ENCODE results near the gene PCDH8.

PCDH8 gene

DNA sequence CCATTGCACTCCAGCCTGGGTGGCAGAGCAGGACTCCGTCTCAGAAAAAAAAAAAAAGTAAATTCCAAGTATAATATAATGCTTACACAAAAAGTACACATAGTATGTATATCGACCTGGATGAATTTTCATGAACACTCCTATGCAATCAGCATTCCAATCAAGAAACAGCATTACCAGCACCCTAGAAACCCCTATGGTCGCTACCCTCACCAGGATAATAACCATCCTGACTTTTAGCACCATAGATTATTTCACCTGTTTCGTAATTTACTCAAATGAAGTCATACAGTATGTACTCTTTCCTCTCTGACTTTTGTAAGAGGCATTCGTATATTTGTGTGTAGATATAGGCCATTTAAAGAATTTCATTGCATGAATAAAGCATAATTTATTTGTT, 47.6 kb downstream of the PCDH8 start:
- Histone ChIP-seq H3K9me2 (replicated peaks; ENCODE audit: insufficient read depth, low read length) (no peaks in the 10 kb centered on the region), H3F3A (ENCODE audit: insufficient read depth) (no peaks in the 10 kb centered on the region), H3K9me3 (ENCODE audit: insufficient read depth, low read length) (no peaks in the 10 kb centered on the region), H3K79me2 (ENCODE audit: insufficient read depth, low read length) (no peaks in the 10 kb centered on the region), H3K27ac (ENCODE audit: low read depth, low read length) (no peak overlapping the region), H2AFZ (ENCODE audit: low read depth, low read length, severe bottlenecking) (no peak overlapping the region), H3K4me3 (ENCODE audit: insufficient read depth, low read length, poor library complexity, severe bottlenecking) (no peak overlapping the region), H3K9ac (ENCODE audit: low read length) (no peak overlapping the region), H4K20me1 (ENCODE audit: low read depth, low read length) (no peaks in the 10 kb centered on the region), H3K4me2 (ENCODE audit: low read depth, low read length, poor library complexity, severe bottlenecking) (no peak overlapping the region), H3K27me3 (ENCODE audit: low read length) (no peaks in the 10 kb centered on the region), H3K36me3 (ENCODE audit: low read length) (no peaks in the 10 kb centered on the region)
- TF ChIP-seq EZH2phosphoT487 (conservative IDR thresholded peaks at IDR 0.05; ENCODE audit: low read length) = no peak
- TF ChIP-seq, protein P1, sequence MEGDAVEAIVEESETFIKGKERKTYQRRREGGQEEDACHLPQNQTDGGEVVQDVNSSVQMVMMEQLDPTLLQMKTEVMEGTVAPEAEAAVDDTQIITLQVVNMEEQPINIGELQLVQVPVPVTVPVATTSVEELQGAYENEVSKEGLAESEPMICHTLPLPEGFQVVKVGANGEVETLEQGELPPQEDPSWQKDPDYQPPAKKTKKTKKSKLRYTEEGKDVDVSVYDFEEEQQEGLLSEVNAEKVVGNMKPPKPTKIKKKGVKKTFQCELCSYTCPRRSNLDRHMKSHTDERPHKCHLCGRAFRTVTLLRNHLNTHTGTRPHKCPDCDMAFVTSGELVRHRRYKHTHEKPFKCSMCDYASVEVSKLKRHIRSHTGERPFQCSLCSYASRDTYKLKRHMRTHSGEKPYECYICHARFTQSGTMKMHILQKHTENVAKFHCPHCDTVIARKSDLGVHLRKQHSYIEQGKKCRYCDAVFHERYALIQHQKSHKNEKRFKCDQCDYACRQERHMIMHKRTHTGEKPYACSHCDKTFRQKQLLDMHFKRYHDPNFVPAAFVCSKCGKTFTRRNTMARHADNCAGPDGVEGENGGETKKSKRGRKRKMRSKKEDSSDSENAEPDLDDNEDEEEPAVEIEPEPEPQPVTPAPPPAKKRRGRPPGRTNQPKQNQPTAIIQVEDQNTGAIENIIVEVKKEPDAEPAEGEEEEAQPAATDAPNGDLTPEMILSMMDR (IDR thresholded peaks at IDR 0.05; ENCODE audit: insufficient read depth, low read length, poor library complexity, severe bottlenecking) = no peak

- Histone ChIP-seq H3K4me2 (ENCODE audit: low read depth, low read length, poor library complexity, severe bottlenecking) (no peak overlapping the region), H3K27me3 (ENCODE audit: low read length) (no peaks in the 10 kb centered on the region), H3K9ac (ENCODE audit: low read length) (no peak overlapping the region), H3K79me2 (ENCODE audit: insufficient read depth, low read length) (no peaks in the 10 kb centered on the region), H3F3A (ENCODE audit: insufficient read depth) (no peaks in the 10 kb centered on the region), H3K4me3 (ENCODE audit: insufficient read depth, low read length, poor library complexity, severe bottlenecking) (no peak overlapping the region), H3K9me3 (ENCODE audit: insufficient read depth, low read length) (no peaks in the 10 kb centered on the region), H3K9me2 (replicated peaks; ENCODE audit: insufficient read depth, low read length) (no peaks in the 10 kb centered on the region), H2AFZ (ENCODE audit: low read depth, low read length, severe bottlenecking) (no peak overlapping the region), H3K36me3 (ENCODE audit: low read length) (no peaks in the 10 kb centered on the region), H3K27ac (ENCODE audit: low read depth, low read length) (no peak overlapping the region), H4K20me1 (ENCODE audit: low read depth, low read length) (no peaks in the 10 kb centered on the region)
- no peak for TF ChIP-seq EZH2phosphoT487 (conservative IDR thresholded peaks at IDR 0.05; ENCODE audit: low read length)
- TF ChIP-seq, protein P1 (IDR thresholded peaks at IDR 0.05; ENCODE audit: insufficient read depth, low read length, poor library complexity, severe bottlenecking) = no peak
Measured at GRCh38 chr13:52798770-52799430, 49.5 kb downstream of the PCDH8 start.

GRCh38 chr13:52797176-52797575, 51.3 kb downstream of the PCDH8 start:
- H3K79me2 ChIP-seq (ENCODE audit: insufficient read depth, low read length) = no peaks in the 10 kb centered on the region
- no peaks in the 10 kb centered on the region for H4K20me1 ChIP-seq (ENCODE audit: low read depth, low read length)
- no peaks in the 10 kb centered on the region for H3K9me3 ChIP-seq (ENCODE audit: insufficient read depth, low read length)
- no peak overlapping the region for H2AFZ ChIP-seq (ENCODE audit: low read depth, low read length, severe bottlenecking)
- no peak overlapping the region for H3K27ac ChIP-seq (ENCODE audit: low read depth, low read length)
- no peaks in the 10 kb centered on the region for H3K9me2 ChIP-seq (replicated peaks; ENCODE audit: insufficient read depth, low read length)
- H3K36me3 ChIP-seq (ENCODE audit: low read length) = no peaks in the 10 kb centered on the region
- no peak overlapping the region for H3K4me3 ChIP-seq (ENCODE audit: insufficient read depth, low read length, poor library complexity, severe bottlenecking)
- H3K4me2 ChIP-seq (ENCODE audit: low read depth, low read length, poor library complexity, severe bottlenecking) = no peak overlapping the region
- H3K27me3 ChIP-seq (ENCODE audit: low read length) = no peaks in the 10 kb centered on the region
- H3F3A ChIP-seq (ENCODE audit: insufficient read depth) = no peaks in the 10 kb centered on the region
- no peak for TF ChIP-seq EZH2phosphoT487 (conservative IDR thresholded peaks at IDR 0.05; ENCODE audit: low read length)
- TF ChIP-seq, protein P1 (IDR thresholded peaks at IDR 0.05; ENCODE audit: insufficient read depth, low read length, poor library complexity, severe bottlenecking) = no peak
- no peak overlapping the region for H3K9ac ChIP-seq (ENCODE audit: low read length)

Data from SU-DHL-6 (cell line).